Central memory CD8-positive, alpha-beta T cell (primary cell): ENCODE measurements around the gene MTNR1B.

Experiments
- ATAC-seq: fragments of 150-1000 bp; cut with Tn5 transposase; replicated peaks from 2 replicates; pipeline ENCODE4 v1.10.0; 2022; ENCODE audit warnings: mild to moderate bottlenecking, moderate FRiP score, moderate number of reproducible peaks; ENCODE audit not compliant: poor library complexity, severe bottlenecking; ENCODE audit errors: extremely low read depth
- DNase-seq, 2 donors: peaks; one replicate each; pipeline ENCODE4 v3.0.0; 2021; ENCODE audit warnings: low spot score in 2 of 2
- H3K27ac Mint-ChIP-seq: one replicate; pipeline ENCODE4 v1.8.0; 2022; ENCODE audit warnings: low read depth, mild to moderate bottlenecking, moderate library complexity, mixed read lengths
- H3K27me3 Mint-ChIP-seq: one replicate; pipeline ENCODE4 v1.8.0; 2022; ENCODE audit warnings: mixed read lengths
- H3K36me3 Mint-ChIP-seq: one replicate; pipeline ENCODE4 v1.8.0; 2022; ENCODE audit warnings: mild to moderate bottlenecking, moderate library complexity, mixed read lengths; ENCODE audit not compliant: insufficient read depth
- H3K4me1 Mint-ChIP-seq: one replicate; pipeline ENCODE4 v1.8.0; 2022; ENCODE audit warnings: mixed read lengths
- H3K4me3 Mint-ChIP-seq: one replicate; pipeline ENCODE4 v1.8.0; 2022; ENCODE audit warnings: mild to moderate bottlenecking, moderate library complexity, mixed read lengths
- H3K9me3 Mint-ChIP-seq: one replicate; pipeline ENCODE4 v1.8.0; 2022; ENCODE audit warnings: mixed read lengths

The MTNR1B gene

GRCh38 chr11:93024369-93024768 is 54.9 kb downstream of the MTNR1B start:
- no peaks in the 10 kb centered on the region for H3K4me1 Mint-ChIP-seq

GRCh38 chr11:93025558-93026255 is 56.3 kb downstream of the MTNR1B start:
- no peaks in the 10 kb centered on the region for H3K36me3 Mint-ChIP-seq

More at GRCh38 chr11:93024369-93024768, 54.9 kb downstream of the MTNR1B start:
- Mint-ChIP-seq H3K36me3 (no peaks in the 10 kb centered on the region), H3K9me3 (peaks cover 6% of the 10 kb centered on the region), H3K27me3 (peaks cover 11% of the 10 kb centered on the region), H3K4me3 (no peak overlapping the region), H3K27ac (no peak overlapping the region)
- no peak for DNase-seq
- ATAC-seq = no peak

GRCh38 chr11:93028960-93029522 is 59.6 kb downstream of the MTNR1B start:
- Mint-ChIP-seq H3K27ac (no peak overlapping the region), H3K4me3 (no peak overlapping the region), H3K36me3 (no peaks in the 10 kb centered on the region), H3K4me1 (no peaks in the 10 kb centered on the region), H3K27me3 (no peaks in the 10 kb centered on the region), H3K9me3 (no peaks in the 10 kb centered on the region)
- ATAC-seq (no peak), DNase-seq (no peak)

More at GRCh38 chr11:93025558-93026255, 56.3 kb downstream of the MTNR1B start:
- Mint-ChIP-seq H3K27me3 (peaks cover 11% of the 10 kb centered on the region), H3K9me3 (peaks cover 6% of the 10 kb centered on the region), H3K4me3 (no peak overlapping the region), H3K27ac (no peak overlapping the region), H3K4me1 (no peaks in the 10 kb centered on the region)
- DNase-seq (no peak), ATAC-seq (no peak)

GRCh38 chr11:93031386-93031785 is 61.9 kb downstream of the MTNR1B start:
- Mint-ChIP-seq H3K4me1 (no peaks in the 10 kb centered on the region), H3K27me3 (no peaks in the 10 kb centered on the region), H3K9me3 (no peaks in the 10 kb centered on the region), H3K27ac (no peak overlapping the region), H3K4me3 (no peak overlapping the region), H3K36me3 (no peaks in the 10 kb centered on the region)
- DNase-seq (no peak), ATAC-seq (no peak)
